8988T (cell line): ENCODE results near the gene FBXL16.
A peak's percentile ranks its signal among the peaks of the same experiment; 100 is the strongest.

ENCODE experiments used
- DNase-seq: peaks from one replicate; pipeline ENCODE4 v3.0.0; 2011

Gene FBXL16

GRCh38 chr16:676565-676902, 29.1 kb downstream of the FBXL16 start:
- no peak for DNase-seq

GRCh38 chr16:675884-676564, 29.6 kb downstream of the FBXL16 start:
- DNase-seq = no peak

- DNase-seq = no peak
Measured at GRCh38 chr16:674968-675883, 30.4 kb downstream of the FBXL16 start, which contains the start of gene RHBDL1. Gene RHBDL1 (plus strand): TSS chr16:675671. CDS start chr16:675791, 120 bp downstream.

- no peak for DNase-seq
Measured at GRCh38 chr16:674214-674881, 31.3 kb downstream of the FBXL16 start.

- no peak for DNase-seq
Measured at GRCh38 chr16:673399-673991, 32.1 kb downstream of the FBXL16 start.

GRCh38 chr16:672851-673250, 32.8 kb downstream of the FBXL16 start:
- DNase-seq = no peak

GRCh38 chr16:672371-672770, 33.2 kb downstream of the FBXL16 start:
- DNase-seq = no peak

- no peak for DNase-seq
Measured at GRCh38 chr16:671353-672131, 34.1 kb downstream of the FBXL16 start.

- no peak for DNase-seq
Measured at GRCh38 chr16:670485-671352, 34.9 kb downstream of the FBXL16 start.

GRCh38 chr16:669666-670065, 35.9 kb downstream of the FBXL16 start:
- DNase-seq = no peak

GRCh38 chr16:668519-669171, 37.0 kb downstream of the FBXL16 start:
- DNase-seq = no peak

- DNase-seq = no peak
Measured at GRCh38 chr16:667780-668518, 37.7 kb downstream of the FBXL16 start, which contains the start of gene RHOT2. Gene RHOT2 (plus strand): TSS chr16:668132. CDS start chr16:668200, 68 bp downstream.

- no peak for DNase-seq
Measured at GRCh38 chr16:667113-667779, 38.4 kb downstream of the FBXL16 start.

GRCh38 chr16:666572-666971, 39.0 kb downstream of the FBXL16 start:
- no peak for DNase-seq

- DNase-seq = no peak
Measured at GRCh38 chr16:662597-662996, 43.0 kb downstream of the FBXL16 start.

GRCh38 chr16:662095-662494, 43.5 kb downstream of the FBXL16 start:
- DNase-seq = no peak

GRCh38 chr16:661184-661821, 44.3 kb downstream of the FBXL16 start:
- no peak for DNase-seq

GRCh38 chr16:660459-661183, 45.0 kb downstream of the FBXL16 start:
- DNase-seq = peak; percentile 85
